ENCODE measurements around the gene OGN. TPM values are rescaled to one million over a fixed set of nuclear protein-coding genes. Genes with fewer than 3 reads are reported as not detected.

The OGN gene
- total RNA-seq, 4 donors from 2014 or later: 7.2 to 18.7 (median 7.7) TPM

GRCh38 chr9:92380603-92381002, 23.8 kb downstream of the OGN start:
- in situ Hi-C loops (cut with MboI; ENCODE audit: low pct_ligation_motif_present in 1 of 4, low pct_unique_long_range_greater_than_20kb in 1 of 4, low sequenced_read_pairs in 3 of 4): no loop called here
- 96 to 97% methylated on average over 2 of the region's 2 CpGs for WGBS, 2 donors (ENCODE audit: low coverage in 1 of 2)

GRCh38 chr9:92378865-92379560, 25.4 kb downstream of the OGN start:
- Histone ChIP-seq H3K36me3 (no peaks in the 10 kb centered on the region), H3K27me3 (no peaks in the 10 kb centered on the region), H3K4me1 (peaks cover 0 to 23% (median 7%) of the 10 kb centered on the region in 4 donors), H3K9me3 (peaks cover 0 to 6% of the 10 kb centered on the region in 2 donors), H3K4me3 (no peak overlapping the region), H3K27ac (no peak overlapping the region)
- intact Hi-C loops (cut with DNase I; ENCODE audit: low total_unique reads) (no loop called here), in situ Hi-C loops (cut with MboI; ENCODE audit: low pct_ligation_motif_present in 1 of 4, low pct_unique_long_range_greater_than_20kb in 1 of 4, low sequenced_read_pairs in 3 of 4) (no loop called here)
- TF ChIP-seq POLR2AphosphoS5 (IDR thresholded peaks at IDR 0.05) (no peak), EP300 (IDR thresholded peaks at IDR 0.05; ENCODE audit: low read depth) (no peak), POLR2A (IDR thresholded peaks at IDR 0.05) (no peak)
- TF ChIP-seq, protein P1, sequence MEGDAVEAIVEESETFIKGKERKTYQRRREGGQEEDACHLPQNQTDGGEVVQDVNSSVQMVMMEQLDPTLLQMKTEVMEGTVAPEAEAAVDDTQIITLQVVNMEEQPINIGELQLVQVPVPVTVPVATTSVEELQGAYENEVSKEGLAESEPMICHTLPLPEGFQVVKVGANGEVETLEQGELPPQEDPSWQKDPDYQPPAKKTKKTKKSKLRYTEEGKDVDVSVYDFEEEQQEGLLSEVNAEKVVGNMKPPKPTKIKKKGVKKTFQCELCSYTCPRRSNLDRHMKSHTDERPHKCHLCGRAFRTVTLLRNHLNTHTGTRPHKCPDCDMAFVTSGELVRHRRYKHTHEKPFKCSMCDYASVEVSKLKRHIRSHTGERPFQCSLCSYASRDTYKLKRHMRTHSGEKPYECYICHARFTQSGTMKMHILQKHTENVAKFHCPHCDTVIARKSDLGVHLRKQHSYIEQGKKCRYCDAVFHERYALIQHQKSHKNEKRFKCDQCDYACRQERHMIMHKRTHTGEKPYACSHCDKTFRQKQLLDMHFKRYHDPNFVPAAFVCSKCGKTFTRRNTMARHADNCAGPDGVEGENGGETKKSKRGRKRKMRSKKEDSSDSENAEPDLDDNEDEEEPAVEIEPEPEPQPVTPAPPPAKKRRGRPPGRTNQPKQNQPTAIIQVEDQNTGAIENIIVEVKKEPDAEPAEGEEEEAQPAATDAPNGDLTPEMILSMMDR (IDR thresholded peaks at IDR 0.05): no peak
- WGBS, 2 donors (ENCODE audit: low coverage in 1 of 2): 49 to 58% methylated on average over 5 to 7 of the region's 7 CpGs
- DNase-seq: no peak

More at GRCh38 chr9:92380603-92381002, 23.8 kb downstream of the OGN start:
- DNase-seq: no peak
- Histone ChIP-seq H3K36me3 (no peaks in the 10 kb centered on the region), H3K4me1 (peaks cover 0 to 30% (median 7%) of the 10 kb centered on the region in 4 donors), H3K27me3 (no peaks in the 10 kb centered on the region), H3K27ac (no peak overlapping the region), H3K4me3 (no peak overlapping the region), H3K9me3 (no peaks in the 10 kb centered on the region)
- intact Hi-C loops (cut with DNase I; ENCODE audit: low total_unique reads): no loop called here
- TF ChIP-seq EP300 (IDR thresholded peaks at IDR 0.05; ENCODE audit: low read depth) (no peak), POLR2A (IDR thresholded peaks at IDR 0.05) (no peak)

DNA sequence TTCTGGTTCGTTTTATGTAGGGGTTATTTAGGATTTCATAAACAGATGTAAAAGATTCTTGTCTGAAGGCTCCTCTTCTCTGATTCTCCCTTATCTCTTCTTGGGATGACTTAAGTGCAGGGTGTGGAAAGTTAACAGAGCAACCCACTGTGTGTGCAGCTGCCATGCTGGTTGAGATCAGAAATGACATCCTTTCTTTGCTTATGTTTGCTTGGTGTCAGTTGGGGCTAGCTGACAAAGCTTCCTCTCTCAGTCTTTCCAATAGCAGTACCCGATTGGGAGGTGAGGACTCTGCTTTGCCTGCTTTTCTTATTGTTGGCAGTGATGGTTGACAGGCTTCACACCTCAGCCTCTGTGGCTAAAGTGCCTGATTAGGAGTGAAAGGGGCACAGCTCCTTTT, 26.5 kb downstream of the OGN start:
- Histone ChIP-seq H3K9me3 (peaks cover 1 to 14% of the 10 kb centered on the region in 2 donors), H3K27ac (no peak overlapping the region), H3K4me1 (peaks cover 0 to 23% (median 7%) of the 10 kb centered on the region in 4 donors), H3K27me3 (no peaks in the 10 kb centered on the region), H3K4me3 (no peak overlapping the region), H3K36me3 (no peaks in the 10 kb centered on the region)
- DNase-seq: no peak
- TF ChIP-seq POLR2A (IDR thresholded peaks at IDR 0.05) (no peak), POLR2AphosphoS5 (IDR thresholded peaks at IDR 0.05) (no peak), EP300 (IDR thresholded peaks at IDR 0.05; ENCODE audit: low read depth) (no peak)
- TF ChIP-seq, protein P1 (IDR thresholded peaks at IDR 0.05): no peak
- intact Hi-C loops (cut with DNase I; ENCODE audit: low total_unique reads) (no loop called here), in situ Hi-C loops (cut with MboI; ENCODE audit: low pct_ligation_motif_present in 1 of 4, low pct_unique_long_range_greater_than_20kb in 1 of 4, low sequenced_read_pairs in 3 of 4) (no loop called here)
- WGBS, 2 donors (ENCODE audit: low coverage in 1 of 2): 36 to 59% methylated on average over 1 to 2 of the region's 2 CpGs

GRCh38 chr9:92373167-92373566, 31.2 kb downstream of the OGN start:
- Histone ChIP-seq H3K9me3 (peaks cover 4 to 17% of the 10 kb centered on the region in 2 donors), H3K4me1 (peaks cover 0 to 8% (median 0%) of the 10 kb centered on the region in 4 donors), H3K27me3 (no peaks in the 10 kb centered on the region), H3K4me3 (no peak overlapping the region), H3K27ac (no peak overlapping the region), H3K36me3 (no peaks in the 10 kb centered on the region)
- TF ChIP-seq POLR2AphosphoS5 (IDR thresholded peaks at IDR 0.05) (no peak), EP300 (IDR thresholded peaks at IDR 0.05; ENCODE audit: low read depth) (no peak), POLR2A (IDR thresholded peaks at IDR 0.05) (no peak)
- TF ChIP-seq, protein P1 (IDR thresholded peaks at IDR 0.05): no peak
- no peak for DNase-seq
- intact Hi-C loops (cut with DNase I; ENCODE audit: low total_unique reads) (no loop called here), in situ Hi-C loops (cut with MboI; ENCODE audit: low pct_ligation_motif_present in 1 of 4, low pct_unique_long_range_greater_than_20kb in 1 of 4, low sequenced_read_pairs in 3 of 4) (no loop called here)
- 100% methylated on average over 2 of the region's 2 CpGs for WGBS, 2 donors (ENCODE audit: low coverage in 1 of 2)

Data from transverse colon (tissue), 4 donors.